Stimulated activated CD4-positive, alpha-beta T cell treated with anti-CD3 and anti-CD28 coated beads, Interleukin-15, amount 100 ng/mL, for 24 hours (primary cell): ENCODE results near the gene GPR75.
"Not testable (repeated sequence)": the region's sequence is repeated elsewhere in the genome, so short reads cannot be mapped to it uniquely, and the experiment has no call there.

Experiments used
- DNase-seq: peaks from one replicate; pipeline ENCODE4 v3.0.0-alpha.2; 2020

GPR75 gene

GRCh38 chr2:53851052-53851757 lies 8.6 kb downstream of the GPR75 start:
- not testable (repeated sequence) for DNase-seq

- DNase-seq: no peak
These were observed 11.7 kb downstream of the GPR75 start for GRCh38 chr2:53848062-53848461.

GRCh38 chr2:53843595-53843994 lies 16.2 kb downstream of the GPR75 start:
- no peak for DNase-seq

- DNase-seq: no peak
These were observed 16.9 kb downstream of the GPR75 start for GRCh38 chr2:53842891-53843290.

- not testable (repeated sequence) for DNase-seq
These were observed 18.1 kb downstream of the GPR75 start for GRCh38 chr2:53841651-53842050.

GRCh38 chr2:53840580-53840979 lies 19.2 kb downstream of the GPR75 start:
- DNase-seq: no peak

- not testable (repeated sequence) for DNase-seq
These were observed 29.8 kb downstream of the GPR75 start for GRCh38 chr2:53829980-53830290.

- DNase-seq: no peak
These were observed 30.3 kb downstream of the GPR75 start for GRCh38 chr2:53829273-53829979.

- DNase-seq: no peak
These were observed 31.4 kb downstream of the GPR75 start for GRCh38 chr2:53828331-53828730.

- DNase-seq: no peak
These were observed 32.2 kb downstream of the GPR75 start for GRCh38 chr2:53827398-53828175.

- no peak for DNase-seq
These were observed 33.0 kb downstream of the GPR75 start for GRCh38 chr2:53826587-53827397.

GRCh38 chr2:53826030-53826410 lies 33.7 kb downstream of the GPR75 start:
- no peak for DNase-seq

GRCh38 chr2:53823639-53824038 lies 36.1 kb downstream of the GPR75 start:
- peak; percentile 33 for DNase-seq

- DNase-seq: no peak
These were observed 38.0 kb downstream of the GPR75 start for GRCh38 chr2:53821810-53822209.

- DNase-seq: no peak
These were observed 39.1 kb downstream of the GPR75 start for GRCh38 chr2:53820711-53821110.

- DNase-seq: no peak
These were observed 39.7 kb downstream of the GPR75 start for GRCh38 chr2:53820048-53820447.

- DNase-seq: no peak
These were observed 40.1 kb downstream of the GPR75 start for GRCh38 chr2:53819634-53820033.

GRCh38 chr2:53818854-53819435 lies 40.8 kb downstream of the GPR75 start:
- no peak for DNase-seq

- DNase-seq: no peak
These were observed 46.6 kb downstream of the GPR75 start for GRCh38 chr2:53813151-53813550.

GRCh38 chr2:53811601-53812000 lies 48.2 kb downstream of the GPR75 start:
- DNase-seq: no peak
